Thyroid gland (tissue), 4 donors: Measurements from ENCODE around the gene ZWILCH. TPM values are rescaled to one million over a fixed set of nuclear protein-coding genes. Genes with fewer than 3 reads are reported as not detected.

ENCODE experiments used
- DNase-seq, 2 donors: peaks; one replicate each; pipeline ENCODE4 v3.0.0-alpha.2; 2019
- H3K27ac ChIP-seq, 3 donors: fragments of 200-600 bp; sonication (generic); 1 replicate in 2 of 3; 2 replicates in 1 of 3; pipeline ENCODE4 v1.5.1; 2016 to 2019; ENCODE audit warnings: mild to moderate bottlenecking in 1 of 3, moderate library complexity in 1 of 3
- H3K27me3 ChIP-seq: fragments of 200-600 bp; sonication (generic); one replicate; pipeline ENCODE4 v1.5.1; 2019
- H3K36me3 ChIP-seq, 2 donors: fragments of 200-600 bp; sonication (generic); one replicate each; pipeline ENCODE4 v1.5.1; 2016 to 2019
- H3K4me1 ChIP-seq, 2 donors: fragments of 200-600 bp; sonication (generic); one replicate each; pipeline ENCODE4 v1.5.1; 2017 to 2019
- H3K4me3 ChIP-seq, 3 donors: fragments of 200-600 bp; sonication (generic); replicated peaks in 1 of 3; 1 replicate in 2 of 3; 2 replicates in 1 of 3; pipeline ENCODE4 v1.5.1; 2016; ENCODE audit warnings: mild to moderate bottlenecking in 1 of 3
- H3K9me3 ChIP-seq: fragments of 200-600 bp; sonication (generic); one replicate; pipeline ENCODE4 v1.5.1; 2017
- POLR2A ChIP-seq, 2 donors: fragments of 450-650 bp; IDR thresholded peaks; one replicate each; pipeline ENCODE4 v1.6.1; 2017; ENCODE audit warnings: antibody characterized with exemption in 2 of 2, mild to moderate bottlenecking in 2 of 2, moderate library complexity in 1 of 2
- WGBS, 2 donors: methylation state at CpG; one replicate each; pipeline ENCODE4 v1.1.5; 2017; 5-methylcytosine and 5-hydroxymethylcytosine counted together
- intact Hi-C: fragments of 100-400 bp; cut with DNase I; formaldehyde crosslinking; loops from one replicate; pipeline ENCODE4 v1.15.1; 2023
- total RNA-seq, 4 donors: library from RNA; depleted of rRNA; stranded (reverse); fragments of >200 nt; gene quantifications; one replicate each; pipeline ENCODE4 v1.2.3, GENCODE V29; 2016
- TF ChIP-seq, protein P1 (sequence below), 6 experiments: fragments of 200-600 bp in 3 of 6; fragments of 450-650 bp in 3 of 6; sonication (generic) in 3 of 6; IDR thresholded peaks; one replicate each; pipeline ENCODE4 v1.5.1; 2016 to 2019; ENCODE audit warnings: antibody characterized with exemption in 6 of 6, mild to moderate bottlenecking in 2 of 6, inconsistent platforms in 1 of 6, moderate library complexity in 1 of 6

The ZWILCH gene
- total RNA-seq, 4 donors from 2014 or later: 3.8 to 6.4 (median 5.3) TPM

DNA sequence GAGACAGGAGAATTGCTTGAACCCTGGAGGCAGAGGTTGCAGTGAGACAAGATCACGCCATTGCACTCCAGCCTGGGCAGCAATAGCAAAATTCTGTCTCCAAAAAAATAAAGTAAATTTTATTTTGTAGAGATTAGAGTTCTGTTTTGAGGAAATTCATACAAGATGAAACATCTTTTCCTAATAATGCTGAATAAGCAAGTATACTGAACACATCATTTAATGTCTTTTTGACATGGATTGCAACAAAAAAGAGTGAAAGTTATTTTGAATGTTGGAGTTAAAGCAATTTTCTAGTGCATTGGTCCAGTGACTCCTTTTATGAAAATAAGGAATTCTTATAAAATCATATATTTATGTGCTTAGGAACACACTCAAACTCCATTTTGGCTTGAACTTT, 40.1 kb downstream of the ZWILCH start:
- no peaks in the 10 kb centered on the region for H3K9me3 ChIP-seq
- no peaks in the 10 kb centered on the region for H3K4me1 ChIP-seq
- intact Hi-C loops: no loop called here
- DNase-seq: no peak
- no peaks in the 10 kb centered on the region for H3K36me3 ChIP-seq
- H3K27me3 ChIP-seq: no peaks in the 10 kb centered on the region
- TF ChIP-seq, protein P1, sequence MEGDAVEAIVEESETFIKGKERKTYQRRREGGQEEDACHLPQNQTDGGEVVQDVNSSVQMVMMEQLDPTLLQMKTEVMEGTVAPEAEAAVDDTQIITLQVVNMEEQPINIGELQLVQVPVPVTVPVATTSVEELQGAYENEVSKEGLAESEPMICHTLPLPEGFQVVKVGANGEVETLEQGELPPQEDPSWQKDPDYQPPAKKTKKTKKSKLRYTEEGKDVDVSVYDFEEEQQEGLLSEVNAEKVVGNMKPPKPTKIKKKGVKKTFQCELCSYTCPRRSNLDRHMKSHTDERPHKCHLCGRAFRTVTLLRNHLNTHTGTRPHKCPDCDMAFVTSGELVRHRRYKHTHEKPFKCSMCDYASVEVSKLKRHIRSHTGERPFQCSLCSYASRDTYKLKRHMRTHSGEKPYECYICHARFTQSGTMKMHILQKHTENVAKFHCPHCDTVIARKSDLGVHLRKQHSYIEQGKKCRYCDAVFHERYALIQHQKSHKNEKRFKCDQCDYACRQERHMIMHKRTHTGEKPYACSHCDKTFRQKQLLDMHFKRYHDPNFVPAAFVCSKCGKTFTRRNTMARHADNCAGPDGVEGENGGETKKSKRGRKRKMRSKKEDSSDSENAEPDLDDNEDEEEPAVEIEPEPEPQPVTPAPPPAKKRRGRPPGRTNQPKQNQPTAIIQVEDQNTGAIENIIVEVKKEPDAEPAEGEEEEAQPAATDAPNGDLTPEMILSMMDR (IDR thresholded peaks at IDR 0.05): no peak
- no peak for TF ChIP-seq POLR2A (IDR thresholded peaks at IDR 0.05)
- H3K4me3 ChIP-seq: no peak overlapping the region
- H3K27ac ChIP-seq: no peak overlapping the region
- WGBS, 2 donors: 97 to 100% methylated on average over 1 of the region's 1 CpG

DNA sequence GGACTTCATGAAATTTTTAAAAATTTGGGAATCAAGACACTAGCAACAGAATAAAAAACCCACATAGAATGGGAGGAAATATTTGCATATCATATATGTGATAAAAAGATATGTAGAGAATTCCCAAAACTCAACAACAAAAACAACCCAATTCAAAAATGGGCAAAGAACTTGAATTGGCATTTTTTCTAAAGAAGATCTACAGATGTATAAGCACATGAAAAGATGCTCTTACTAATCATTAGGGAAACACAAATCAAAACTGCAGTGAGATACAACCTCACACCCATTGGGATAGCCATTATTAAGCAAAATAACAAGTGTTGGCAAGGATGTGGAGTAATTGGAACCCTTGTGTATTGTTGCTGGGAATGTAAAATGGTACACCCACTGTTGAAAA, 50.6 kb downstream of the ZWILCH start:
- TF ChIP-seq, protein P1 (IDR thresholded peaks at IDR 0.05): no peak
- TF ChIP-seq POLR2A (IDR thresholded peaks at IDR 0.05): no peak
- no peak for DNase-seq
- intact Hi-C loops: no loop called here
- H3K9me3 ChIP-seq: no peaks in the 10 kb centered on the region
- H3K27me3 ChIP-seq: no peaks in the 10 kb centered on the region
- H3K27ac ChIP-seq: no peak overlapping the region
- H3K36me3 ChIP-seq: no peaks in the 10 kb centered on the region
- H3K4me3 ChIP-seq: no peak overlapping the region
- peaks cover 0 to 5% of the 10 kb centered on the region in 2 donors for H3K4me1 ChIP-seq

DNA sequence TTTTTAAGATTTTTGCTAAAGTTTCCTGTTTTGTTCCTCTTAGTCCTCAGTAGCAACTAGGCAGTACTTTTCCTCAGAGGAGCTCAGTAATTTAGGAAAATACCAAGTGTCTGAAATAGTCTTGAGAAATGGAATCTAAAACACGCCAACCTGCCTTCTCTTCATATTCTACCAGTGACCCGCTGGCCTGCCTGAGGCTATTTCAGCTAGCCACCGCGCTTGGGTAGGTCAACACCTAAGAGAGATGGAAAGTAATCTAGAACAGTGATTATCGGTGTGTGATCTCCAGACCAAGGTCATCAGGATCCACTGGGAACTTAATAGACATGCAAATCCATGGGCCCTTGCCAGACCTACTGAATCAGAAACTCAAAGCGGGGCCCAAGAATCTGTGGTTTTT, 53.1 kb downstream of the ZWILCH start:
- TF ChIP-seq, protein P1 (IDR thresholded peaks at IDR 0.05): no peak
- TF ChIP-seq POLR2A (IDR thresholded peaks at IDR 0.05): no peak
- Histone ChIP-seq H3K4me3 (no peak overlapping the region), H3K36me3 (no peaks in the 10 kb centered on the region), H3K4me1 (no peaks in the 10 kb centered on the region), H3K27me3 (no peaks in the 10 kb centered on the region), H3K9me3 (no peaks in the 10 kb centered on the region), H3K27ac (no peak overlapping the region)
- intact Hi-C loops: no loop called here
- no peak for DNase-seq
- WGBS, 2 donors: 86 to 96% methylated on average over 6 of the region's 6 CpGs

DNA sequence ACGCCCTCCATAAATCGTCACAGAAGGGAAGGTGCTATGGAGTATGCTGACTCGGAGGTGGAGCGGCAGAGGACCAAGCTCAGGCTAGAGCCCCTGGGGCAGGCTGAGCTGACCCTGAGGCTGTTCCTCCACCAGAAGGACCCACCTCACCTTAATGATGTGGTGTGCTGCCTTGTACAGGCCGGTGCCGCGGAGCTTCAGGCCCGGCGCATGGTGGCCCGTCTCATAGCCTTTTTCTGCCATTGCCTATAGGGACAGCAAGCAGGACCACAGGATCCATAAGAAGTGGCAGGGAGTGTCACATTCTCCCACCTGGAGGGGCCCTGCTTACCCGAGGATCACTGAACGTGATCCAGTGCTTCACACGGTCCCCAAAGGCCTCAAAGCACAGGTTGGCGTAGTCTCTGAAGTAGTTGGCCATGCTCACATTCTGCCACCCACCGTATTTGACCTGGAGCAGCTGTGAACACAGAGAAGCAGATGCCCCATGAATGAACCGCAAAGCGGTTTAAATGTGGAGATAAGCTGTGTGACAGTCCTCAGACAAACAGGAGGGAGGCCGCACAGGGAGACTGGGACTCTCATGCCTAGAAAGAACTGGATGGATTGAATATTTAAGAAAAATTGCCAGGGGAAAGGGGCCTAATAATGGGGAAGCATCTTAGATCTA, 55.9 kb downstream of the ZWILCH start:
- Histone ChIP-seq H3K9me3 (no peaks in the 10 kb centered on the region), H3K4me1 (no peaks in the 10 kb centered on the region), H3K27me3 (no peaks in the 10 kb centered on the region), H3K27ac (no peak overlapping the region), H3K4me3 (no peak overlapping the region), H3K36me3 (no peaks in the 10 kb centered on the region)
- WGBS, 2 donors: 88 to 91% methylated on average over 13 to 17 of the region's 18 CpGs
- intact Hi-C loops: no loop called here
- TF ChIP-seq POLR2A (IDR thresholded peaks at IDR 0.05): no peak
- TF ChIP-seq, protein P1 (IDR thresholded peaks at IDR 0.05): no peak
- DNase-seq: no peak

DNA sequence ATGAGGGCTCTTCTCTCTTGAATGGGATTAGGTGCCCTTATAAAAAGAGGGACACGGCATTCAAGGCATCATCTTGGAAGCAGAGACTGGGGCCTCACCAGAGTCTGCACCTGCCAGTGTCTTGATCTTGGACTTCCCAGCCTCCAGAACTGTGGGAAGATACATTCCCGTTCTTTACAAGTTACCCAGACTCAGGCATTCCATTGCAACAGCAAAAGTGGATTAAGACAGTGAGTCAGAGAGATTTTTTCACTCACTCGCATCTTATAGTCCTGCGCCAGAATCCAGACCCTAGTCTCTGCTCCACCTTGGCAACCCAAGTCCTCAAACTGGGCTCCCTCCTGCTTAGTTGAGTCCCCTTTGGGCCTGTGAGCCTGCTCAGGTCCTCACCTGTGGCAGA, 58.0 kb downstream of the ZWILCH start:
- no peaks in the 10 kb centered on the region for H3K27me3 ChIP-seq

More for the DNA sequence above, 58.0 kb downstream of the ZWILCH start:
- TF ChIP-seq, protein P1 (IDR thresholded peaks at IDR 0.05): no peak
- TF ChIP-seq POLR2A (IDR thresholded peaks at IDR 0.05): no peak
- H3K27ac ChIP-seq: no peak overlapping the region
- no peak for DNase-seq
- H3K36me3 ChIP-seq: no peaks in the 10 kb centered on the region
- H3K4me1 ChIP-seq: no peaks in the 10 kb centered on the region
- no peak overlapping the region for H3K4me3 ChIP-seq
- H3K9me3 ChIP-seq: no peaks in the 10 kb centered on the region
- 81 to 88% methylated on average over 4 of the region's 4 CpGs for WGBS, 2 donors
- intact Hi-C loops: no loop called here
